Omental fat pad (tissue), 4 donors: Measurements from ENCODE around the gene ZNF529. TPM values are rescaled to one million over a fixed set of nuclear protein-coding genes. Genes with fewer than 3 reads are reported as not detected.

Source experiments
- ATAC-seq: fragments of 150-250 bp; one replicate; pipeline ENCODE4 v1.9.1; 2016; ENCODE audit warnings: mild to moderate bottlenecking, moderate library complexity; ENCODE audit not compliant: low FRiP score
- DNase-seq: peaks from one replicate; pipeline ENCODE4 v3.0.0-alpha.2; 2019; ENCODE audit warnings: low spot score
- CTCF ChIP-seq, 3 donors: fragments of 450-650 bp; IDR thresholded peaks; one replicate each; pipeline ENCODE4 v1.5.1; 2016 to 2017; ENCODE audit warnings: antibody characterized with exemption in 3 of 3, mild to moderate bottlenecking in 3 of 3, moderate library complexity in 2 of 3
- total RNA-seq, 4 donors: library from RNA; depleted of rRNA; stranded (reverse); fragments of >200 nt; gene quantifications; one replicate each; pipeline ENCODE4 v1.1.0, GENCODE V29; 2016

ZNF529 gene
- total RNA-seq, 4 donors from 2014 or later, result 9.8 to 17.1 (median 11.9) TPM

- TF ChIP-seq CTCF (IDR thresholded peaks at IDR 0.05), result no peak
- ATAC-seq, result no peak
- no peak for DNase-seq
Observed at GRCh38 chr19:36514012-36514612, 59.0 kb downstream of the ZNF529 start.

DNA sequence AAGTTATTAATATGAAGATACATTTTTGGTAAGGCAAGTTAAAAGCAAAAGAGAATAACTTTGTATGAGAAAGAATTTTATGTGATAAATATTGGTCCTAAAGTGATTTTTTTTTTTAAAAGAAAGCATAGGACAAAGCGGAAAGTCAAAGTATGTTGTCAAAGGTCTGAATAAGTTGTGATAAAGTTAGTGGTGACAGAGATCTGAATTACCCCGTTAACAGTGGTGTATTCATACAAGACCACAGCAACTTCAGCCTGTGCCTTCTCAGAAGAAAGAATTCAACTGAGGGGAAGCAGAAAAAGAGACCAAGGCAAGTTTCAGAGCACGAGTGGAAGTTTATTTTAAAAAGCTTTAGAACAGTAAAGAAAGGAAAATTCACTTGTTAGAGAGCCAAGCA lies 64.8 kb downstream of the ZNF529 start:
- TF ChIP-seq CTCF (IDR thresholded peaks at IDR 0.05), result no peak
- no peak for DNase-seq
- ATAC-seq, result no peak

DNA sequence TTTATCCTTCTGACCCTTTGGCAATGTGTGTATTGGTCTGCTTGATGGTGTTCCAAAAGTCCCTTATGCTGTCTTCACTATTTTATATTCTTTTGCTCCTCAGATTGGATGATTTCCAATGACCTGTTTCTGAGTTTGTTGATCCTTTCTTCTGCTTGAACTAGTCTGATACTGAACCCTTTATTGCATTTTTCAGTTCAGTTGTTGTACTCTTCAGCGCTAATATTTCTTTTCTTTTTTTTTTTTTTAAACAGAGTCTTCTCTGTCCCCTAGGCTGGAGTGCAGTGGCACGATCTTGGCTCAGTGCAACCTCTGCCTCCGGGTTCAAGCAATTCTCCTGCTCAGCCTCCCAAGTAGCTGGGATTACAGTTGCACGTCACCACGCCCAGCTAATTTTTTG lies 71.1 kb downstream of the ZNF529 start:
- ATAC-seq, result no peak
- no peak for DNase-seq
- no peak for TF ChIP-seq CTCF (IDR thresholded peaks at IDR 0.05)

DNA sequence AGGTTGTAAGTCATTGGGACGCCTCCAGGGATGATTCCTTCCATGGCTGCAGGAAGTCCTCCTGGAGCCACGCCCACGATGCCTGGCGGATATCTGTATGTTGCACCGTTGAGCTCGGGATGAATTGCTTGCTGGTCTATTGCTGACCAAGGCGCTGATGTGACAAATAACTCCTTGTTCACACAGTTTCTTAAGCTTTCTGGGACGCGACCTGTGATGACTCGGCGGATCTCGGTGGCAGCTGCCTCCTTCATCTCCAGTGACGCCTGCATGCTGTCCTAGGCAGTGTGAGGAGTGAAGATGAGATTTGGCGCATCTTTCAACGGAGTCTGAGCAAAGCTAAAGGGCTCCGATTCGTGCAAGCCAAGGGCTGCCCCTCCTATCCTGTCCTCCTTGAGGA lies 76.1 kb downstream of the ZNF529 start:
- no peak for ATAC-seq
- DNase-seq, result no peak
- TF ChIP-seq CTCF (IDR thresholded peaks at IDR 0.05), result no peak

Other genes starting within 250 kb of the ZNF529 start
- gene ZFP14, start 194.1 kb downstream of the ZNF529 start, total RNA-seq, result 10 to 100 TPM in 1 of 4 donors, 1 to 10 TPM in 3; 1.4 to 10.4 (median 3.2) TPM
- 1 to 10 TPM; 2.9 to 5.6 (median 4.0) TPM for gene ZFP82, start 154.6 kb downstream of the ZNF529 start, total RNA-seq
- 10 to 100 TPM in 3 of 4 donors, 1 to 10 TPM in 1; 8.1 to 22.7 (median 12.2) TPM for gene ZNF566, start 83.7 kb downstream of the ZNF529 start, total RNA-seq
- 10 to 100 TPM in 2 of 4 donors, 1 to 10 TPM in 2; 5.3 to 31.5 (median 9.1) TPM for gene ZNF260, start 45.0 kb downstream of the ZNF529 start, total RNA-seq
- 1 to 10 TPM in 3 of 4 donors, under 1 TPM in 1; 0.79 to 5.0 (median 4.3) TPM for gene ZNF382, start 32.0 kb upstream of the ZNF529 start, total RNA-seq
- 1 to 10 TPM; 4.2 to 8.0 (median 6.9) TPM for gene ZNF461, start 93.5 kb upstream of the ZNF529 start, total RNA-seq
- 10 to 100 TPM in 1 of 4 donors, 1 to 10 TPM in 3; 6.4 to 11.2 (median 8.0) TPM for gene ZNF567, start 114.3 kb upstream of the ZNF529 start, total RNA-seq
- gene ZNF850, start 199.5 kb upstream of the ZNF529 start, total RNA-seq, result 1 to 10 TPM; 1.7 to 4.6 (median 3.5) TPM